Spleen (tissue), 7 donors: Measurements from ENCODE around the gene YJU2.

Experiments
- POLR2A ChIP-seq, 3 donors: fragments of 450-650 bp; IDR thresholded peaks; one replicate each; pipeline ENCODE4 v1.5.1; 2017; ENCODE audit warnings: antibody characterized with exemption in 3 of 3, mild to moderate bottlenecking in 1 of 3
- POLR2AphosphoS5 ChIP-seq, 3 donors: sonication (generic); formaldehyde crosslinking; IDR thresholded peaks; one replicate each; pipeline ENCODE4 v1.5.1; 2017; ENCODE audit warnings: antibody characterized with exemption in 3 of 3
- TF ChIP-seq, protein P1 (sequence below), 11 experiments: fragments of 200-600 bp in 7 of 11; fragments of 450-650 bp in 4 of 11; sonication (generic) in 4 of 11; IDR thresholded peaks in 8 of 11; conservative IDR thresholded peaks in 3 of 11; 1 replicate in 7 of 11; 2 replicates in 4 of 11; pipeline versions ENCODE4 v1.4.0 to v1.8.0; 2016 to 2021; ENCODE audit warnings: antibody characterized with exemption in 11 of 11, inconsistent platforms in 4 of 11, mild to moderate bottlenecking in 1 of 11
- donor health status: DM: no; HTN: no; CAD: no; lungs with moderate emphysema.
- donor health status: DM: no; HTN: no; CAD: no.
- donor health status: DM: no; HTN: no; CAD: no.

DNA sequence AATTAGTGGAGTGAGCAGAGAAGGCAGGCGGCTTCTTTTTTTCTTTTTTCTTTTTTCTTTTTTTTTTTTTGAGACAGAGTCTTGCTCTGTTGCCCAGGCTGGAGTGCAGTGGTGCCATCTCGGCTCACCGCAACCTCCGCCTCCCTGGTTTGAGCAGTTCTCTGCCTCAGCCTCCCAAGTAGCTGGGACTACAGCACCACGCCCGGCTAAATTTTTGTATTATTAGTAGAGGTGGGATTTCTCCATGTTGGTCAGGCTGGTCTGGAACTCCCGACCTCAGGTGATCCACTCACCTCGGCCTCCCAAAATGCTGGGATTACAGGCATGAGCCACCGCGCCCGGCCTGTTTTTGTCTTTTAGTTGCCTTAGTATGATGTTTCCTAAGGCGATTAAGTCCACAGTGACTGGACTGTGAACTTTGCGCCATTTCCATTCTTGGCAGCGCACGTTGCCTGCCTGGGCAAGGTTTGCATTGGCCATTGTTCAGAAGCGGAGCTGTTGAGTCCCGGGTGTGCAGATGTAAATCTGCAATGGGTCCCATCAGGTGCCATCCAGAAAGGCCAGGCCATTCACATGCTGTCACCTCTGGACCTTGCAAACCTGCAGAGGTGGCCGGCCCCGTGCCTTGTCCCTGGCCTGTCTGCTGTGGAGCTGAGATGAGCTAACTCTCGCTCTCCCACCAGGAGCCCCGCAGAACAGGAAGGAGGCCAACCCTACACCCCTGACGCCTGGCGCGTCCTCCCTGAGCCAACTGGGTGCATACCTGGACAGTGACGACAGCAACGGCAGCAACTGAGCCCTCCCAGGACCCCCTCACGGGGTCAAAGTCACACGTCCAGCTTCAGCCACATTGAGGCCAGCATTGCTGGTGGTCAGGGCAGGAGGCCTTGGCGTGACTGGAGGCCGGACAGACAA lies 21.3 kb downstream of the YJU2 start:
- TF ChIP-seq, protein P1, sequence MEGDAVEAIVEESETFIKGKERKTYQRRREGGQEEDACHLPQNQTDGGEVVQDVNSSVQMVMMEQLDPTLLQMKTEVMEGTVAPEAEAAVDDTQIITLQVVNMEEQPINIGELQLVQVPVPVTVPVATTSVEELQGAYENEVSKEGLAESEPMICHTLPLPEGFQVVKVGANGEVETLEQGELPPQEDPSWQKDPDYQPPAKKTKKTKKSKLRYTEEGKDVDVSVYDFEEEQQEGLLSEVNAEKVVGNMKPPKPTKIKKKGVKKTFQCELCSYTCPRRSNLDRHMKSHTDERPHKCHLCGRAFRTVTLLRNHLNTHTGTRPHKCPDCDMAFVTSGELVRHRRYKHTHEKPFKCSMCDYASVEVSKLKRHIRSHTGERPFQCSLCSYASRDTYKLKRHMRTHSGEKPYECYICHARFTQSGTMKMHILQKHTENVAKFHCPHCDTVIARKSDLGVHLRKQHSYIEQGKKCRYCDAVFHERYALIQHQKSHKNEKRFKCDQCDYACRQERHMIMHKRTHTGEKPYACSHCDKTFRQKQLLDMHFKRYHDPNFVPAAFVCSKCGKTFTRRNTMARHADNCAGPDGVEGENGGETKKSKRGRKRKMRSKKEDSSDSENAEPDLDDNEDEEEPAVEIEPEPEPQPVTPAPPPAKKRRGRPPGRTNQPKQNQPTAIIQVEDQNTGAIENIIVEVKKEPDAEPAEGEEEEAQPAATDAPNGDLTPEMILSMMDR (IDR thresholded peaks at IDR 0.05 in 8 of 11, conservative IDR thresholded peaks at IDR 0.05 in 3 of 11) = peak in 1 of 11 experiments; percentile 5
- TF ChIP-seq POLR2A (IDR thresholded peaks at IDR 0.05) (no peak), POLR2AphosphoS5 (IDR thresholded peaks at IDR 0.05) (no peak)
